Stomach smooth muscle (tissue), 2 donors: Measurements from ENCODE around the gene CREB3L2.

Experiments
- H3K27ac ChIP-seq: one replicate; pipeline ENCODE4 v1.7.0; 2013; ENCODE audit warnings: mild to moderate bottlenecking, low read length, inconsistent platforms
- H3K27me3 ChIP-seq, 2 donors: one replicate each; pipeline ENCODE4 v1.7.0; 2013; ENCODE audit warnings: low read length in 2 of 2; ENCODE audit not compliant: insufficient read depth in 2 of 2, control insufficient read depth in 1 of 2
- H3K36me3 ChIP-seq, 2 donors: one replicate each; pipeline ENCODE4 v1.7.0; 2013; ENCODE audit warnings: low read length in 2 of 2; ENCODE audit not compliant: control insufficient read depth in 2 of 2, insufficient read depth in 2 of 2
- H3K4me1 ChIP-seq: one replicate; pipeline ENCODE4 v1.7.0; 2013; ENCODE audit warnings: low read length; ENCODE audit not compliant: control insufficient read depth, insufficient read depth
- H3K4me3 ChIP-seq, 2 donors: one replicate each; pipeline ENCODE4 v1.7.0; 2013; ENCODE audit warnings: low read length in 2 of 2
- H3K9ac ChIP-seq, 2 donors: one replicate each; pipeline ENCODE4 v1.7.0; 2013; ENCODE audit warnings: low read length in 2 of 2, mild to moderate bottlenecking in 1 of 2
- H3K9me3 ChIP-seq, 2 donors: one replicate each; pipeline ENCODE4 v1.7.0; 2013; ENCODE audit warnings: low read length in 2 of 2; ENCODE audit not compliant: control insufficient read depth in 2 of 2
- donor health status: healthy.
- donor health status: Pancreatic carcinoma.

CREB3L2 gene

GRCh38 chr7:137952426-137952805 lies 49.5 kb downstream of the CREB3L2 start:
- no peaks in the 10 kb centered on the region for H3K9me3 ChIP-seq
- no peaks in the 10 kb centered on the region for H3K27me3 ChIP-seq
- no peak overlapping the region for H3K4me3 ChIP-seq
- H3K27ac ChIP-seq: peak overlapping the region; percentile 79
- no peak overlapping the region for H3K9ac ChIP-seq
- H3K36me3 ChIP-seq: no peaks in the 10 kb centered on the region
- H3K4me1 ChIP-seq: peaks cover 40% of the 10 kb centered on the region

DNA sequence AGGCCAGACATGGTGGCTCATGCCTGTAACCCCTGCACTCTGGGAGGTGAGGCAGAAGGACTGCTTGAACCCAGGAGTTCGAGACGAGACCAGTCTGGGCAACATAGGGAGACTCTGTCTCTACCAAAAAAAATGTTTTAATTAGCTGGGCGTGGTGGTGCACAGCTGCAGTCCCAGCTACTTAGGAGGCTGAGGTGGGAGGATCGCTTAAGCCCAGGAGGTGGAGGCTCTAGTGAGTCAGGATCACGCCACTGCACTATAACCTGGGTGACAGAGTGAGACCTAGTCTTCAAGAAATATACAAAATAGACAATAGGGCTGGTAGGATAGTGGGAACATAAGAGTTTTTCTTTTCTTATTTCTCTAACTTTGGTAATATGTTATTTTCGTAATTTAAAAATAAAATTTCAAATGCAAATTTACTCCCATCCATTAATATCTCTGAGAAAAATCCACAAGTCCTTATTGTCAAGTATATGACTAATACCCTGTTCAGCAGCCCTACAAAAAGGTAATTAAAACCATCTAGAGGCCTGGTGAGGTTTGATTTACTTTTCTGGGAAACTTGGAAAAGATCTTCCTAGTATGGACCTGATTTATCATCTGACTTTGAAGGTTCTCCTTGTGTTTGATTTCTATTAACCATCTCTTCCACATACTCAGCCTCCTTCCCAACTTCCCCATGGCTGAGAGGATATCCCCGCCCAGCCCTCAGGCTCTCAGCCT lies 50.0 kb downstream of the CREB3L2 start:
- H3K36me3 ChIP-seq: no peaks in the 10 kb centered on the region
- no peaks in the 10 kb centered on the region for H3K9me3 ChIP-seq
- H3K4me1 ChIP-seq: peaks cover 36% of the 10 kb centered on the region
- no peak overlapping the region for H3K4me3 ChIP-seq
- no peaks in the 10 kb centered on the region for H3K27me3 ChIP-seq
- H3K27ac ChIP-seq: peak overlapping the region; percentile 79
- no peak overlapping the region for H3K9ac ChIP-seq

DNA sequence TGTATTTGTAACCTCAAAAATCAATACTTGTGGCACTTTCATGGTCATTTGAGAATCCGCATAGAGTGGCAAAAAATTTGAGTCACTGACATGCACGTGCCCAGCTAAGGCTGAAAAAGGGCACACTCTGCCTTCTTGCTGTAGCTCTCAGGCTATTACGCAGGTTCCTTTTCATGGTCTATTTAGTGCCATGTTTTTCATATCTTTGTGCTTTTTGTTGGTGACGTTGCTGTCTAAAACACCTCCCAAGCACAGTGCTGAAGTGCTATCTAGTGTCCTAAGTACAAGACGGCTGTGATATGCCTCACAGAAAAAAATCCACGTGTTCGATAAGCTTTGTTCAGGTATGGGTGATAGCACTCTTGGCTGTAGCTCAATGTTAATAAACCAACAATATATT lies 50.9 kb downstream of the CREB3L2 start:
- Histone ChIP-seq H3K9ac (no peak overlapping the region), H3K27ac (no peak overlapping the region), H3K4me3 (no peak overlapping the region), H3K4me1 (peaks cover 29% of the 10 kb centered on the region), H3K36me3 (no peaks in the 10 kb centered on the region), H3K27me3 (no peaks in the 10 kb centered on the region), H3K9me3 (no peaks in the 10 kb centered on the region)

- H3K4me3 ChIP-seq: no peak overlapping the region
- no peaks in the 10 kb centered on the region for H3K27me3 ChIP-seq
- no peak overlapping the region for H3K9ac ChIP-seq
- no peaks in the 10 kb centered on the region for H3K36me3 ChIP-seq
- no peaks in the 10 kb centered on the region for H3K9me3 ChIP-seq
- no peak overlapping the region for H3K27ac ChIP-seq
- peaks cover 28% of the 10 kb centered on the region for H3K4me1 ChIP-seq
These were observed 51.6 kb downstream of the CREB3L2 start for GRCh38 chr7:137950263-137950621.

DNA sequence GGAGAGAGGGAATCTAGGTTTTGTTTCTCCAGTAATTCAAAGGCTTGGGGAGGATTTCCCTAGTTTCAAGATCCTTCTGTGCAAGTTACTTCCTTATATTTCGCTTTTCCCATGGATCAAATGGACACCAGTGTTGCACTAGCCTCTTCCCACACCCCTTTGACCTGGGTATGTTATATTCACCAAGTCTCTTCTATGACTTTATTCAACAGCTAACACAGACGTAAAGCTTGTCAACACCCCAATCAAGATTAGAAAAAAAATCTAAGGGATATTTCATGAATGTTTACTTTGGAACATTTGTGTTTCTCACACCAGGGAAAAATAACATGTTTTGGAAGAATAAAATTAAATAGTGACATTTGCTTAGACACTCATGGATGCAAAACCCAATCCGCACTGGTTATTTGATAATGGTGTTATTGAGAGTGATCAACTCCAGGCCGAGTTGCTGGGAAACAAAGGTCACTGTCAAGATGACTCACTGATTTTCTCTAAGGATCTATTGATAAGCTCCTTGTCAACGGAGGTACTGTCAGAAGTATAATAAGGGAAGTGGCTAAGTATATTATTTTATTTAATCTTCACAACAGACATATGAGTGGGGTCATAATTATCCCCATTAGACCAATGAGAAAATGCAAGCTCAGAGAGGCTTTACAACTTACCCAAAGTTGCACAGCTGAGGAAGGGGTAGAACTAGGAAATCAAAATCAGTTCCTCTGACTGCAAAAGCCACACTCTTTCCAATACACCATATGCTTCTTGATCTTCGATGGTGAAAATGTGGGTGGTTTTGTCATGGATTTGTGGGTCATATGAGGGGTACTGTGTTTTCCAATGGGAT lies 52.2 kb downstream of the CREB3L2 start:
- H3K27ac ChIP-seq: no peak overlapping the region
- peaks cover 24% of the 10 kb centered on the region for H3K4me1 ChIP-seq
- H3K9ac ChIP-seq: no peak overlapping the region
- H3K27me3 ChIP-seq: no peaks in the 10 kb centered on the region
- H3K4me3 ChIP-seq: no peak overlapping the region
- no peaks in the 10 kb centered on the region for H3K9me3 ChIP-seq
- H3K36me3 ChIP-seq: no peaks in the 10 kb centered on the region

- H3K9ac ChIP-seq: no peak overlapping the region
- peaks cover 18% of the 10 kb centered on the region for H3K4me1 ChIP-seq
These were observed 53.0 kb downstream of the CREB3L2 start for GRCh38 chr7:137948845-137949330.

GRCh38 chr7:137948083-137948844 lies 53.6 kb downstream of the CREB3L2 start:
- Histone ChIP-seq H3K9me3 (no peaks in the 10 kb centered on the region), H3K27me3 (no peaks in the 10 kb centered on the region), H3K4me3 (no peak overlapping the region), H3K27ac (no peak overlapping the region), H3K36me3 (no peaks in the 10 kb centered on the region), H3K9ac (no peak overlapping the region), H3K4me1 (peaks cover 16% of the 10 kb centered on the region)

More at GRCh38 chr7:137948845-137949330, 53.0 kb downstream of the CREB3L2 start:
- no peaks in the 10 kb centered on the region for H3K36me3 ChIP-seq
- no peaks in the 10 kb centered on the region for H3K9me3 ChIP-seq
- H3K4me3 ChIP-seq: no peak overlapping the region
- H3K27ac ChIP-seq: no peak overlapping the region
- no peaks in the 10 kb centered on the region for H3K27me3 ChIP-seq

- peaks cover 21% of the 10 kb centered on the region for H3K4me1 ChIP-seq
- H3K27ac ChIP-seq: no peak overlapping the region
- H3K27me3 ChIP-seq: no peaks in the 10 kb centered on the region
- no peak overlapping the region for H3K4me3 ChIP-seq
- H3K9ac ChIP-seq: no peak overlapping the region
- no peaks in the 10 kb centered on the region for H3K36me3 ChIP-seq
- H3K9me3 ChIP-seq: no peaks in the 10 kb centered on the region
These were observed 54.8 kb downstream of the CREB3L2 start for GRCh38 chr7:137947046-137947445.

DNA sequence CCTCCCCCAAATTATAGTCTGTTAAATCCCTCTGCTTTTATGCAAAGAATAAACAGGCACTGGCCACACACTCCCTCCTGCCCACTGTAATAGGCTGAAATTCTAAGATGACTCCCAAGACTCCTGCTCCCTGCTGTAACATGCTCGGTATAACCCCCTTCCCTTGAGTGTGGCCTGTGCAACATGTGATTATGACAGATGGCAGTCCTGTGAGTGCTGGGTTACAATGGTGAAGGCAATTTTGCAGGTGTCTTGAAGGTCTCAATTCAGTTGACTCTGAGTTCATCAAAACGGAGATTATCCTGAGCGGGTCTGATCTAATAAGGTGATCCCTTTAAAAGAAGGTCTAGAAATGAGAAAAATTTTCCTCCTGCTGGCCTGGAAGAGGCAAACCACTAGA lies 55.9 kb downstream of the CREB3L2 start:
- H3K4me3 ChIP-seq: no peak overlapping the region
- H3K27me3 ChIP-seq: no peaks in the 10 kb centered on the region
- H3K9me3 ChIP-seq: no peaks in the 10 kb centered on the region
- no peaks in the 10 kb centered on the region for H3K36me3 ChIP-seq
- H3K4me1 ChIP-seq: peaks cover 24% of the 10 kb centered on the region
- H3K27ac ChIP-seq: no peak overlapping the region
- H3K9ac ChIP-seq: no peak overlapping the region

DNA sequence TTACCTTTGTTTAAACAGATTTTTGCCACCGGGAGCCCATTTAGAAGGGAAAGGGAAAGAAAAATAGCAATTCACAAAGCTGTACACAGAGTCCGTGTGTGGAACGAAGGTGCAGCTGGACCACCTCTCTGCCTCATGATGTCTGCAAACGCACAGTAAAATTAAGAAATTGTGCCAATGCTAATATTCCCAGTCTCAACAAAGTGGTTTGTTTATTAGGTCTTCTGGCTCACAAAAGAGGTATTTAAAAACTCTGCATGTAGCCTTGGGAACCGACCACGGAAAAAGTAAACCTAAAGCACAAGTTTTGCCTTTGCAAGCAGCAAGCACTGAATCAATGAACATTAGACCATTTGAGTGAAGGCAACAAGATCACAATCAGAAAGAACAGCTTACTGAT lies 57.7 kb downstream of the CREB3L2 start:
- peak overlapping the region; percentile 7 for H3K27ac ChIP-seq
- no peaks in the 10 kb centered on the region for H3K9me3 ChIP-seq
- H3K27me3 ChIP-seq: no peaks in the 10 kb centered on the region
- H3K36me3 ChIP-seq: no peaks in the 10 kb centered on the region
- peak overlapping the region in 1 of 2 donors; percentile 45 for H3K4me3 ChIP-seq
- H3K9ac ChIP-seq: no peak overlapping the region
- peaks cover 32% of the 10 kb centered on the region for H3K4me1 ChIP-seq
